Loucy (cell line): Measurements from ENCODE around the gene NPDC1.

Source experiments
- H2AFZ ChIP-seq: fragments of 200-600 bp; sonication (generic); 2 replicates; pipeline ENCODE4 v1.6.0; 2016; ENCODE audit warnings: antibody characterized with exemption, mild to moderate bottlenecking, low read length, moderate library complexity
- H3F3A ChIP-seq: fragments of 200-600 bp; 2 replicates; pipeline ENCODE4 v1.6.0; 2016; ENCODE audit warnings: antibody characterized with exemption, low read depth, mild to moderate bottlenecking
- H3K27me3 ChIP-seq: fragments of 200-600 bp; sonication (generic); 2 replicates; pipeline ENCODE4 v1.6.1; 2014; ENCODE audit warnings: low read length, mild to moderate bottlenecking; ENCODE audit not compliant: insufficient read depth, poor library complexity, severe bottlenecking
- H3K36me3 ChIP-seq: fragments of 200-600 bp; sonication (generic); 2 replicates; pipeline ENCODE4 v1.6.1; 2016; ENCODE audit warnings: low read length; ENCODE audit not compliant: insufficient read depth
- H3K4me1 ChIP-seq: fragments of 200-600 bp; sonication (generic); 2 replicates; pipeline ENCODE4 v1.5.1; 2014; ENCODE audit warnings: low read length, mild to moderate bottlenecking; ENCODE audit not compliant: insufficient read depth, poor library complexity, severe bottlenecking
- H3K4me2 ChIP-seq: fragments of 200-600 bp; sonication (generic); 2 replicates; pipeline ENCODE4 v1.6.0; 2014; ENCODE audit warnings: antibody characterized with exemption, low read length, low read depth, mild to moderate bottlenecking; ENCODE audit not compliant: poor library complexity, severe bottlenecking
- H3K4me3 ChIP-seq: fragments of 200-600 bp; sonication (generic); 2 replicates; pipeline ENCODE4 v1.5.1; 2014; ENCODE audit warnings: low read length, mild to moderate bottlenecking, mixed read lengths; ENCODE audit not compliant: poor library complexity, severe bottlenecking
- H3K79me2 ChIP-seq: fragments of 200-600 bp; sonication (generic); 2 replicates; pipeline ENCODE4 v1.6.1; 2014; ENCODE audit warnings: low read length; ENCODE audit not compliant: insufficient read depth
- H3K9ac ChIP-seq: fragments of 200-600 bp; sonication (generic); 2 replicates; pipeline ENCODE4 v1.6.0; 2014; ENCODE audit warnings: mild to moderate bottlenecking, low read depth, low read length, moderate library complexity; ENCODE audit not compliant: poor library complexity, severe bottlenecking
- H3K9me2 ChIP-seq: fragments of 200-600 bp; sonication (generic); replicated peaks from 2 replicates; pipeline ENCODE4 v1.6.1; 2016; ENCODE audit warnings: low read depth, low read length, mixed read lengths
- H3K9me3 ChIP-seq: fragments of 200-600 bp; sonication (generic); 2 replicates; pipeline ENCODE4 v1.6.1; 2014; ENCODE audit warnings: mild to moderate bottlenecking, antibody characterized with exemption, low read length, low read depth; ENCODE audit not compliant: insufficient read depth
- H4K20me1 ChIP-seq: fragments of 200-600 bp; sonication (generic); 2 replicates; pipeline ENCODE4 v1.6.0; 2014; ENCODE audit warnings: antibody characterized with exemption, low read length, mild to moderate bottlenecking; ENCODE audit not compliant: insufficient read depth, poor library complexity, severe bottlenecking
- CTCF ChIP-seq: fragments of 200-600 bp; sonication (generic); conservative IDR thresholded peaks from 2 replicates; pipeline ENCODE4 v1.5.1; 2014; ENCODE audit warnings: mild to moderate bottlenecking, antibody characterized with exemption, low read length
- EZH2phosphoT487 ChIP-seq: fragments of 200-600 bp; IDR thresholded peaks from 2 replicates; pipeline ENCODE4 v1.6.1; 2018; ENCODE audit warnings: antibody characterized with exemption, mild to moderate bottlenecking, moderate library complexity, borderline replicate concordance

The NPDC1 gene

DNA sequence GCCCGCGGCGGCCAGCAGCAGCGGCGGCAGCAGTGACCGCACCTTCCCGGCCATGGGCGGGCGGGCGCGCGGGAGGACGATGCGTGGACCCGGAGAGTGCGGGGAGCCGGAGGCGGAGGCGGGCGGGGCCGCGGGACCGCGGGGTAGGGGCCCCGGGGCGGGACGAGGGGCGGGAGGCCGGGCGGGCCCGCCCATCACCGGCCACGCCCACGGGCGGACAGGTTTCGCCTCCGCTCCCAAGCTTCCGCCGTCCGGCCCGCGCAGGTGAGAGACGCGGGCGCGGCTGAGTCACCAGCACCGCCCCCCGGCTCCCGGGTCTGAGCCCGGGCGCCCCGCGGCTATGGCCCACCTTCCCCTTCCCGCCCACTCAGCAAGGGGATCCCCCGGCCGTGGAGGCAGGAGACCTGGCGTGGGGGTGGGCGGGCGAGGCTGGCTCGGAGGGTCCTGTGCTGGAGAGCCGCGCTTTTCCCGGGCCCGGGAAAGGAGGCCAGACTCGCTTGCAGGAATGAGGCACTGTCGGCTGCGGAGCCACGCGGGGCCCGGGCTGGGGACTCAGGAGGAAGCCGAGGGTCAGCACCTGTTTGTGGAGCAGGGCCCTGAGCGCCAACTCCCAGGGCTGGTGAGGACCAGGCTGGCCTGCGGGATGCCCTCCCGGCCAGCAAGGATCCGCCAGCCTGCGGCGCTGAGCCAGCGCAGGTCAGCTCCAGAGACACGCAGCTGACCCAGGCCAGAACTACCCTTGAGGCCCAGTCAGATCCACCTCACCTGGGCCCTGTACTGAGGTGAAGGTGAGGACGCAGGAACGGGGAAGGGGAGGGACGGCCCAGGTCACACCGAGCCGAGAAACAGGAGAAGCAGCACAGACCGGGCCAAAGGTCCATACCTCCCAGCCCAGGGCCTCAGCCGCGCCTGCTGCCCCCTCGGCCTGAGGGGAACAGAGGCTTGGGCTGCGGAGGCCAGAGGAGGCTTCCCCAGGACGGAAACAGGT, 8.3 kb upstream of the NPDC1 start, which contains the start of gene ENTPD2:
ENTPD2 (minus strand) TSS at position 118 of the 988 bp plus-strand sequence; CDS start at position 54, 64 bp downstream.
- no peak within 1 kb of the TSS for H3K9ac ChIP-seq
- H3K9me3 ChIP-seq: no peaks in the 10 kb centered on the region
- TF ChIP-seq CTCF (no peak), EZH2phosphoT487 (no peak)
- no peaks in the 10 kb centered on the region for H3K79me2 ChIP-seq
- H3F3A ChIP-seq: no peaks in the 10 kb centered on the region
- no peak within 1 kb of the TSS for H3K4me3 ChIP-seq
- no peak within 1 kb of the TSS for H2AFZ ChIP-seq
- H3K36me3 ChIP-seq: no peaks in the 10 kb centered on the region
- no peaks in the 10 kb centered on the region for H4K20me1 ChIP-seq
- H3K4me1 ChIP-seq: no peaks in the 10 kb centered on the region
- H3K9me2 ChIP-seq: no peaks in the 10 kb centered on the region
- no peak within 1 kb of the TSS for H3K4me2 ChIP-seq
- no peaks in the 10 kb centered on the region for H3K27me3 ChIP-seq

GRCh38 chr9:137052998-137053943, 7.3 kb upstream of the NPDC1 start:
- H4K20me1 ChIP-seq: no peaks in the 10 kb centered on the region
- H3K36me3 ChIP-seq: no peaks in the 10 kb centered on the region
- no peaks in the 10 kb centered on the region for H3K9me3 ChIP-seq
- H3K9ac ChIP-seq: no peak overlapping the region
- H2AFZ ChIP-seq: no peak overlapping the region
- no peaks in the 10 kb centered on the region for H3K27me3 ChIP-seq
- H3K4me1 ChIP-seq: no peaks in the 10 kb centered on the region
- H3K4me3 ChIP-seq: no peak overlapping the region
- H3K9me2 ChIP-seq: no peaks in the 10 kb centered on the region
- H3F3A ChIP-seq: no peaks in the 10 kb centered on the region
- H3K4me2 ChIP-seq: no peak overlapping the region
- H3K79me2 ChIP-seq: no peaks in the 10 kb centered on the region
- TF ChIP-seq CTCF: no peak
- no peak for TF ChIP-seq EZH2phosphoT487

- Histone ChIP-seq H3K27me3 (no peaks in the 10 kb centered on the region), H3K9me2 (no peaks in the 10 kb centered on the region), H3K4me2 (no peak overlapping the region), H3K79me2 (no peaks in the 10 kb centered on the region), H4K20me1 (no peaks in the 10 kb centered on the region), H3F3A (no peaks in the 10 kb centered on the region), H3K9ac (no peak overlapping the region), H2AFZ (no peak overlapping the region), H3K9me3 (no peaks in the 10 kb centered on the region), H3K36me3 (no peaks in the 10 kb centered on the region), H3K4me3 (no peak overlapping the region), H3K4me1 (no peaks in the 10 kb centered on the region)
- no peak for TF ChIP-seq CTCF
- TF ChIP-seq EZH2phosphoT487: no peak
Observed at GRCh38 chr9:137052293-137052692, 6.3 kb upstream of the NPDC1 start.
